A204.1 (cell line): Measurements from ENCODE around the gene CDX2.

Source experiments
- FAIRE-seq: peaks from 2 replicates; lab custom pipeline; 2012; peaks lifted over from hg19 to GRCh38; lab: Jason Lieb, UNC

Gene CDX2

DNA sequence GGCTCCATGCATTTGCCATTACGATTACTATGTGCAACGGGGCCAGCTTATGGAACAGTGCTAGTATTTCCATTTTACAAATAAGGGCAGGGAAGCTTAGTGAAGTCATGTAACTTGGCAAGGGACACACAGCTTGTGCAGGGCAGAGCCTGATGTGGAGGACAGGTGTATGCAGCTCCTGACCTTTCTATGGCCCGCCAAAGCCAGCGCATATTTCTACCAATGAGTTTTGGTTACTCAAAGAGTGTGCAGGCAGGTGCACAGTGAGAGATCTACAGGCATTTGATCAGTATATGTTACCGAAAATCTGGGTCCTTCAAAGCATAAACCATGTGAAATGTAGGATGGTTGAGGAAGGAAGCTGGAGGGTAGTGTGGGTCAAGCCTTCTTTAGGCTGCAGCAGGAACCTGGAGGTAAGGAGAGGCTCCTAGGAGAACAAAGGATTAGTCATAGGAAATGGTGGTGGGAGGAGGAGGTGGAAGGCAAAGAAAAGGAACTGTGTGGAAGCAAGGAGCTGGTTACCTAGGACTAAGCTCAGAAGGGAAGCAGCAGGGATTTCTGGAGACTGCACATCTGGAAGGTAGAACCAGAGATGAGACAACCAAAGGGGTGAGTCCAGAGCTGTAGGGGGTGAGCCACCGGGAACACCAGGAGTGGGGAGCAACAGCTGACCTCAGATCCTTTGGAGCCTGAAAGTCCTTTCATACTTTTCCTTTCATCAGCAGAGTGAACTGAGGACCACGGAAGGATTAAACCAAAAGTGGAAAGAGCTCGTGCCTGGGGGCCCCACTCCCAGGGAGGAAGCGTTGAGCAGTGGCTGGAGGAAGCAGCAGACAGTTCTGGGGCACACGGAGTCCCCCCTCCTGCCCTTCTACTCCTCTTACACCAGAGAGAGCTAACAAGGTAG, 53.6 kb downstream of the CDX2 start:
- no peak for FAIRE-seq

DNA sequence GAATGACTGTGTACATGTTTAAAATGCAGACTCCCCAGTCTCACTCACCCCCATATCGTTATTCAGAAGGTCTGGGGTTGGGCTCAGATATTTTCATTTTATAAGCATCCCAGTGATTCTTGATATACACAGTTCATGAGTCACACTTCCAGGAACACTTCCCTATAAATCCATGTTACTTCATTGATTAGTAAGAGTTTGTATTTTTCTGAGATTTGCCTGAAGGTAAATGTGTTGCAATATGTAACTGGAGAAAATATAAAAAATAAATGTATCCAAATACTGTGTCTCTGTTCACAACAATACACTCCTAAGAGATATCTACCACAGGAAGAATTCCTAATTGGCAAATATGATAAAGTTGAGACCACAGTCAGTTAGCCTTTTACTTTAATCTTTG, 56.0 kb downstream of the CDX2 start:
- FAIRE-seq, result no peak

DNA sequence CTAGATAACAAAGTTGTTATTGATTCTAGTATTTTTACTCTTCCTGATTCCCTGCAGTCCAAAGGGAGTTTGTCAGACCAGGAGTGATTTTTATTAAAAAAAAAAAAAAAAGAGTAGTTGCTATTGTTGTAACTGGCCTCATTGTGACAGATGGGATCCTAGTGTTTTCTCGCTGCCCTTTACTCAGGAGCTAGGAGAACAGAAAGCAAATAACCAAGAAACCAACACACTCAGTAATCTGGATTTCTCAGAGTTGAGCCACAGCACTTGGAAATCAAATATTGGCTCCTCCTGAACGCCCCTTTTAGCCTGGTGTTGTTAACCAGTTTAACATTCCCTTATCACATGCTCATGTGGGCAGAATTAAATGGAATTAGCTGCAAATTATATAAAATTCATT, 57.6 kb downstream of the CDX2 start:
- FAIRE-seq, result no peak
